ELF-1 (cell line): Measurements from ENCODE around the gene PRPSAP2.

Experiments
- DNase-seq: peaks from one replicate; pipeline ENCODE4 v3.0.0-alpha.2; 2016; ENCODE audit warnings: low read depth, low spot score

PRPSAP2 gene

DNA sequence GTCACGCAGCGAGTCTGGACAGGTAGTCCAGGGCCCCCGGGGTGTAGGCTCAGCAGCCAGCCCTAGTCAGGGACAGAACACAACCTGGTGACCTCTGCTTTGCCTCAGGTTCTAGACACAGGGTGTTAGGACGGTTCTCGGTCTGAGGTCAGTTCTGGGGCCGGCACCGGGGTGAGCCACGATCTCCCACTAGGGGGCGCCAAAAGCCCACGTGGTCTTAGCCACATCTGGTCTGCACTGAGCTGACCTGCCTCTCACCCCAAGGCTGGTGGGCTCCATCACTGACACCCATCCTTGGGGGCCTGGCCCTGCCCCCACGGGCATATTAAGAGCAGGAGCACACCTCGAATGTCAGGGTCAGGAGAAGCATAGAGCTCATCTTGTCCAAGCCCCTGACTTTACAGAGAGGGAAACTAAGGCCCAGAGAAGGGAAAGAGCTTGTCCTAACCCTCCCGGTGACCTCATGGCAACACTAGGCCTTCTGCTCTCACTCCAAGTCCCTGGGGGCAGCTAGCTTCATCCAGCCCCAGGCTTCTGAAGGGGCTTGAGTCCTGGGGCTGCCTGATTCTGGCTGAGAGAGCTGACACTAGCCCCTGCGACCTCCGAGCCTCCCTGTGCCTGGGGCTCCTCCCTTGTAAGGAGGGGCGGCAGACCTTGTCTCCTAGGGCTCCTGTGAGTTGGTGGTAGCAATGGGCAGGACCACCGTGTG lies 103.0 kb downstream of the PRPSAP2 start:
- DNase-seq, result peak; percentile 95

DNA sequence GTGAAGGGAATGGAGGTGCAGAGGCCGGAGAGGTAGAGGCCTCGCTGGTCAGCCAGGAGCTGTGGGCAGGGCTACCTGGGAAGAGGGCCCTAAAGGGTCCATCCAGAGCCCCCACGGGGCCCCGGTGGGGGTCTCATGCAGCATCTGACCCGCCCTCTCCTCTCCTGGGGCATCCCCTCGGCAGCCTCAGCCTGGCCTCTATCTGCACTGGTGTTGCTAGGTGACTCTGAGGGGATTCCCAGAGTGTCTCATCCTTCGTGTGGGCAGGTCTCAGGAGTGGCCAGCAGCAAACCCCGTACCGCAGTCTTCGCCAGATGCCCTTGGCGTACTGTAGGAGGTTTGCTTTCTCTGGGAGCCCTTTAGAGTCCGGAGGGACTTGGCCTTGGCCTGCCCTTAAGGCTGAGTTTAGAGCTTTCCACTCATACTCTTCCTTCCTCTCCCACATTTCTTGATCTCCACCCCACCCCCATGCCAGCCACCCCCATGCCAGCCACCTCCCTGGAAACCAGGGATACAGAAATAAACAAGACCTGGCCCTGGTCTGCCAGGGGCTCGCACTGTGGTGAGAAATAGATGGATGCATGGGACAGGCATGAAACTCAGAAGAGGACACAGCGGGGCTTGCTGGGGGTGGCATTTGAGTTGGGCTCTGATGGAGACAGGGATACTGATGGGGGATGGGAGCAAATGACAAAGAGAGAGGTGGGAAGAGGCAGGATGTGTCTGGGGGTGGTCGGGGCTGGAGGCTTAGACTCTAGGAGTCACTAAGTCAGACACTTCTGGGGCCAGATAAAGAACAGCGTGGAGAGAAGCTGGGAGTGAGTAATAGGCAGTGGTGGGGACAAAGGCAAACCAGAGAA lies 103.9 kb downstream of the PRPSAP2 start:
- DNase-seq, result peak; percentile 38

DNA sequence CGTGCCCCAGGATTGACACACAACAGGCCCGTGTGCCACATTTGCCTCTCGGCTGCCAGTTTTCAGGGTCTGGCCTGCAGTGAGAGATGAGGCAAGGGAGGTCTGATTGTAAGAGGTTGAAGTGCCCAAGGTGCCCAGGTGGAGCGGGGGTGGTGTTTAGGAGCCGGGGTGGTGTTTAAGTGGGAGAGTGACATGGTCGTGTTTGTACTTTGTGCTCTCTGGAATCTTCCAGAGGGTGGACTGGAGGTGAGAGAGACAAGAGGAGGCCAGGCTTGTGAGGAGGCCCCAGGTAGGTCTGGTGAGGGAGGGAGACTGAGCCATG lies 104.5 kb downstream of the PRPSAP2 start:
- no peak for DNase-seq

DNA sequence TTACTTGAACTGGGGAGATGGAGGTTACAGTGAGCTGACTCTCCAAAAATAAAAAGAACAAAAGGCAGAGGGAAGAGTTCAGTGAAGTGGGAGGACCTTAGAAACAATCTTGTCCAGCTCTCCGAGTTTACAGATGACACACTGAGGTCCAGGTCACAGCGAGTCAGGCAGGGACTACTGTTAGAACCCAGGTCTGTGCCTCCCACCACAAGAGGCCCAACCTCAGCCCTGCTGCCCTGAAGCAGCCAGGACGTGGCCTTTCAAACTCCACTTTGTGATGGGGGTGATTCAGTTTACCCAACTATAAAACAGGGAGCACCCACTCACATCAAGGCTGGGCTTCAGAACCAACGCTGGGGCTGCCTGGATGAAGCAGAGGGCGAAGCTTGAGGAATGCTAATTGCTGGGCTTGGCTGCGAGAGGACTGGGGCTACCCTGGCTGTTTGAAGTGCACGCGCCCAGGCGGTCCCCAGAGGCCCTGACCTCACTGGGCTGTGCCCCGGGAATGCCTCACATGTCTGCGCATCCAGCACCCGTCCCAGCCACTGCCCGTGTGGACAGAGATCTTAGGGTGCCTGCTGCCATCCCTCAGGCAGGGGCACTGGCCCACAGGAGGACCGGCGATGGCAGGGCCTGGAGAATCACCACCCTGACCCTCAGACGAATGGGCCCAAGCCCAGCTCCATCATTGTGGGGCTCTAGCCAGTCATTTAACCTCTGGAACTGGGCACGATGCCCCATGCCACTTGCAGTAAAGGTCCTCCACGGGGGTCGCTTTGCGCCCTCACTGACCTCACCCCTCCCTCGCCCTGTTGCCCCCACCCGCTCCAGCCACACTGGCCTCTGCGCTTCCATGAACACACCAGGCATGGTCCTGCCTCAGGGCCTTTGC lies 105.4 kb downstream of the PRPSAP2 start:
- no peak for DNase-seq

DNA sequence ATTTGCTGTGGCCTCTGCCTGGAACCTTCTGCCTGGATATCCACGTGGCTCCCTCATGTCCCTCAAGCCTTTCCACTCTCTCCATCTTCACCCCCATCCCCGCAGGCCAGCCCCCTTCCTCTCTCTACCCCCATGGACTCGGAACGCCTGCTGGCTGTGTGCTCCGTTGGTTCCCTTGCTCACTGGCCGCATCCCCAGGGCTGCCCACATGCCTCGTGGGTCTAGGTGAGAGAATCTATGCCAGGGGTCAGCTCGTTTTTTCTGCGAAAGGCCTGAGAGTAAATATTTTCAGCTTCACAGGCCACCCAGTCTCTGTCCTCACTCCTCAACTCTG lies 106.1 kb downstream of the PRPSAP2 start:
- no peak for DNase-seq

DNA sequence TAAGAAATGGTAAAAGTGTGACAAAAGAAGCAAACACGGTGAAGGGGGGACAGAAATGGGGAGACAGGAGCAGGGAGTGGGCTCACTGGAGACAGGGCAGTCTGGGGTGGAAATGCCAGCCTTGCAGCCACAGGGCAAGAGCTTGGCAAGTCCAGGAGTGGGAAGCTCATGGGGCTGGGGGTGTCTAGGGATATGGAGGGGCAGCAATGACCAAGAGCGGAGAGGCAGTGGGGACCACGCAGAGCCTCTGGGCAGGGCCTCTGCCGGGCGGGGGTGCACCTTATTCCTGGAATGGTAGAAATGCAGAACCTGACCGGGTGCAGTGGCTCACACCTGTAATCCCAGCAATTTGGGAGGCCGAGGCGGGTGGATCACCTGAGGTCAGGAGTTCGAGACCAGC lies 106.6 kb downstream of the PRPSAP2 start:
- DNase-seq, result no peak

DNA sequence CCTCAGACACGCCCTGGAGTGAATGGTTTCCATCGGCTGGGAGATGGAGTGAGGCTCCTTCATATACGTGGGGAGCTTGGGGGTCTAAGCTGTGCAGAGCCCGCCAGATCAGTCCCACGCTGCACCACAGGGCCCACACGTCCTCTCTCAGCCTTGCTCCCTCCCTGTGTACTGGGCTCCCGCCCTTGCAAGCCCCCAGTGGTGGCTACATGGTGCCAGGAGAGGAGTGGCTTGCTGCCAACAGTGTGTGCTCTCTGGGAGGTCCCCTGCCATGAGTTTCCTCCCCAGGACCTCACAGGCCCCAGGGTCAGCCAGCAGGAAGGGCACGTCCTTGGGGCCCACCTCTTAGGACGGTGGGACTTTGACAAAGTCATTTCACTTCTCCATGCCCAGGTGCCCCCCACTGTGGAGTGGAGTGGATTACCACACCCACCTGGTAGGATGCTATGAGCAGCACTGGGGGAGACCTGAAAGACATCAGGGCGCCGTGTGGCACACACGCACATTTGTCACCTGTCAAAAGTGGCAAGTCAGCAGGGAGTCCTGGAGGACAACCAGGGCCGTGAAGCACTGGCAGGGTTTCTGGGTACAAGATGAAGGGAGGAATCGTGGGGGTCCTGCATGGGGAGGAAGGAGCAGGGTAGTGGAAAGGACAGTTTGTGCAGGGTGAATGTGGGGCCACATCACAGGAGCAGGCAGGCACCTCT lies 107.8 kb downstream of the PRPSAP2 start:
- DNase-seq, result no peak

DNA sequence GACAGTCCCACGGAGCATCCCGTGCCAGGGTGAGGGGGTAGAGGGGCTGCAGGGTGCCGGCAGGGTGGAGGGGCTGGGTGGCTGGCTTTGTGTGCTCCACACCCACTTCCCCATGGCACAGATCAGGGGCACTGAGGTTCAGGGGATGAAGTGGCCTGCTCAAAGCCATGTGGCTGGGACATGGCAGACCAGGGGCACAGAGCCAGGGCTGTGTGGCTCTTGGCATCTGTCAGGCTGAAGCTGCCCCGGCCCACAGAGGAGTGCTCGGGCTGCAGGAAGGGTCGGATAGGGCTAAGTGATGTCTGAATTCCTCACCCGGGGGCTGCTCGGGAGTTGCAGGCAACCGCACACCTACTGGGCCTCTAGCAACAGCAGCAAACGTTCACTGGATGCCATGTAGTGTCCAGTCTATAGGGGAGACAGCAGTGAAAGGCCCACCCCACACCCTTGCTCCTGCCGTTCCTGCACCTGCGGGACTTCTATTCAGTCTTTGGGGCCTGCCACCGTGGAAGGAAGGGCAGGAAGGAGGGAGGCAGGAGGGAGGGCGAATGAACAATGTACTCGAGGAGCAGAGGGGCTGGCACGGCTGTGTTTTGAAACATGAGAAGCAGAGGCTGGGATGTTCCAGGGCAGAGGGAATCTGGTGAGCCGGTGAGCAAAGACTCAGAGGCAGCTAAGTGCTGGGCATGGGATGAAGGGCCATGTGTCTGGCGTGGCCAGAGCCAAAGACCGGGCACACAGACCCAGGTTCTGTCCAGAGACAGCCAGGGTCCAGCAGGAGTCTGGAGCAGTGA lies 109.1 kb downstream of the PRPSAP2 start:
- DNase-seq, result no peak

DNA sequence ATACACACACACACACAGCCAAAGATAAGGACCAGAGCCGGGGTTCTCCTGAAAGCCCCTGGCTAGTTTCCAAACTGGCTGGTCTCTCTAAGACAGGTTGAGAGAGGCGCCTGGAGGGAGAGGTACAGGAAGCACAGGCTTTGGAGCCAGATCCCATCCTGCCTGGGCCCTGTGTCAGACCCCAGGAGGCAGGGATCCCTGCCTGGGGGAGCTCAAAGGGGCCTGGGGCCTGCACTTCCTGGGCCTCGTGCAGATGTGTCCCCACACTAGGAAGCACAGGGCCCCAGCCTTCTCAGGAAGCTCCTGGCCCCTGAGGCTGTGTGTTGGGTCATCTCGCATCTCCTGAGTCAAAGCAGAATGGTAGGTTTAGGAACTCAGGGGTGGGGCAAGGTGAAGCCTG lies 110.0 kb downstream of the PRPSAP2 start:
- peak; percentile 76 for DNase-seq

DNA sequence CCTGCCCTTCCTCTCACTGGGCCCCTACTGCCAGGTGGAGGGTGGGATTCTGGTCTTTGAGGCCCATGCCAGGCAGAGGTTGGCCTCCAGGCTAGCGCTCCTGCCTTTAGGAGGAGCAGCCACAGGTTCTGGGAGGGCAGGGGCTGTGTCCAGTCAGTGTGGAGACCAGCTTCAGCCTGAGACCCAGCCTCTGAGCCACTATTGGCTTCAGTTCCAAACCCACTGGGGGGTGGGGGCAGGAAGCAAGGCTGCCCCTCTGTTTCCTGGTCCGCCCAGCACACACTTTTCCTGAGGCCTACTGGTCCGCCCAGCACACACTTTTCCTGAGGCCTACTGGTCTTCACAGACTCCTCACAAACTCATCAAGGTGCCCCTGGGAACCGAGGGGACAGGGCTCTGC lies 110.4 kb downstream of the PRPSAP2 start:
- DNase-seq, result no peak

DNA sequence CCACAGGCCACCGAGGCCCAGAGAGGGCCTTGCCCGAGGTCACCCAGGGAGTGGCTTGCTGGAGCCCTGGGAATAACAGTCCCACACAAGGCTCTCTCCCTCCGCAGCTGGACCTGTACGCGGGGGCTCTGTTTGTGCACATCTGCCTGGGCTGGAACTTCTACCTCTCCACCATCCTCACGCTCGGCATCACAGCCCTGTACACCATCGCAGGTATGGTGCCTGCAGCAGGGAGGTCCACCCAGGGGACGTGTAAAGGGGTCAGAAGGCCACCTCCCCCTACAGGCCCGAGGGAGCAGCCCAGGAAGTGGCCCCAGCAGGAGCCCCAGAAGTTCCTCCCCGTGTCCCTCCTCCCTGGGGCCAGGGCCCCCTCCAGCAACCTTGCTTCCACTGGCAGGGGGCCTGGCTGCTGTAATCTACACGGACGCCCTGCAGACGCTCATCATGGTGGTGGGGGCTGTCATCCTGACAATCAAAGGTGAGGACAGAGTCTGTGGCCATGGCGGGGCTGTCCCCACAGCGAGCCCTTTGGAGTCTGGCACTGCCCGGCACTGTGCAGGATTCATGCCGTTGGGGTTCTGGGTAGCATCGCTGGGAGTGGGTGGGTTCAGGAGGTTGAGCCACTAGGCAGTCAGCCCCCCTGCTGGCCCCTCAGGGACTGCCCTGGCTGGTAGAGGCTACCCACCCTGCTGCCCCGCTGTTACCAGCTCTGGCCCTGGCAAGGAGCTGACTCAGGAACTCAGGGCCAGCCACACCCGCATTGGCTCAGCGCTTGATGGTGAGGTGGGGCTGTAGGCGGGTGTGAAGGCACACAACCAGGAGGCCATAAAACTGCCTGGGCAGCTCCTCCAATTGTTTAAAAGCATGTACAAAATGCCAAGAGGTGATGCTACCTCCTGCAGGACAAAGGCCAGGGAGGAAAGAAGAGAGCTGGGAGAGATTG lies 111.3 kb downstream of the PRPSAP2 start:
- no peak for DNase-seq

DNA sequence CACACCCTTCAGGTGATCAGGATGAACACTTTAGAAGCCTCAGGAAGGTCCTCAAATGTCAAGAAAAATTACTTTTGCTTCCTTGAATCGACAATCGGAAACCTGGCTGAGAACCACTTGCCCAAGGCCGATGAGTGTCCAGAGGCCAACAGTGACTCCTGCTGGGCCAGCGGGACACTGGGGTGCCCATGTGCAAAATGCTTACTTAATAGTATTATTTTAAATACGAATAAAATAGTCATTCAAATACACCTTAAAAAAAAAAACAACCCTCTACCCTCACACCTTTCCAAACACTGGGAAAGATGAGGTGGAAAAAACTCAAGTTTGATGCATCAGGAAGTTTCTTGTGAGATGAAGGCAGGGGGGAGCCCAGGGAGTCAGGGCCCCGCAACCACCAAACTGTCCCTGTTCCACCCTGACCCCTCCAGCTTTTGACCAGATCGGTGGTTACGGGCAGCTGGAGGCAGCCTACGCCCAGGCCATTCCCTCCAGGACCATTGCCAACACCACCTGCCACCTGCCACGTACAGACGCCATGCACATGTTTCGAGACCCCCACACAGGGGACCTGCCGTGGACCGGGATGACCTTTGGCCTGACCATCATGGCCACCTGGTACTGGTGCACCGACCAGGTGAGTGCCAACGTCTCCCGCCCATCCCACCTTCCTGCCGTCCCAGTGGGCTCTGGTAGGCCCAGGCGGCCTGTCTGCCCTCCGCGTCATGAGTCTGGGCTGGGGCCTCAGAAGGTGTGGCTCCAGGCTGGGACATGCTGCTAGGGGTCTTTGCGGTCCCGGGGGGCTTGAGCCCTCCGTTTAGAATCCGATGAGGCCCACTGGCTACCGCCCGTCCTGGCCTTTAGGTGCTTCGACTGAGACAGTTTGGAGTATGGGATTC lies 112.9 kb downstream of the PRPSAP2 start:
- no peak for DNase-seq

DNA sequence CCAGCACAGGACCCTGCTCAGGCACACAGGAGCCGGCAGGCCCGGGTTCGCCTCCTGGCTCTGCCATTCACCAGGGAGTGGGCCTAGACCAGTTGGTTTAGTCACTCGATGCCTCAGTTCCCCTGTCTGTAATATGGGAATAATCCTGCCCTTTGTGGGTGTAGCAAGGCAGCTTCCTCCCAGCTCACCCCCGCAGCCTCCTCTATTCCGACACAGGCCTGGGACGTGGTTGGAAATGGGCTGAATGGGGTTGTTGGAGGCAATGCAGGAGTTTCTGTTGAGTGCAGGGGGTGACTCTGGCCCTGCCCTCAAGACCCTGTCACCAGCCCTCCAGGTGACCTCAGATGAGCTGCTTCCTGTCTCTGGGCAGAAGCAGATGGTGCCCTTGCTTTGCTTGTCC lies 113.9 kb downstream of the PRPSAP2 start:
- DNase-seq, result no peak

DNA sequence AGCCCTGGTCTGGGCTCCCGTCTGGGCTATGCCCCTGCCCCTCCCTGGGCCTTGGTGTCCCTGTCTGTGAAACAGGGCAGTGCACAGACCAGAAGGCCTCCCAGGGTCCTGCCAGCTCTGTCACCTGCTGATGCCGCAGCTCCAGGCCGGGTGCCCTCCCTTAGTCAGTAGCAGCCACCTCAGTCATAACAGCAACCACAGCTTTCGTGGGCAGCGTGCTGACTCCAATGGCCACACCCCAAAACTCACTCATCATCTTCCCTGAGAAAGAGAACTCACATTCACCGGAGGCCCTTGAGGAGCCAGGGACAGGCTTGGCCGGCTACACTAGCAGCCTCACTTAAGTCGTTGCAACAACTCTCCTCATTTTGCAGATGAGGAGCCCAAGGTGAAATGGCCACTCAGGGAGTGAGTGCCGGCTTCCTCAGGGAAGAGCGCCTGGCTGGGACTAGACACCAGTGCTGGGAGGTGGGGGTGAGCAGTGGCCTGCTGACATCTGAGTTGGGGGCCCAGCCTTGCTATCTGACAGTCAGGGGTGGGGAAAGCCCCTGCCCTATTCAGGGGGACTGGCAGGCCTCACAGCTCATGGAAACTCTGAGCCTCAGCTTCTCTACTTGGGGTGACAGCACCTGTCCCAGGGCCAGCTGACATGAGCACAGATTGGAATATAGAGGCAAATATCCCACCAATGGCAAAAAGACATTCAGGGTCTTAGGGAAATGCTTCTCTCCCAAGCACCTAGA lies 116.6 kb downstream of the PRPSAP2 start:
- DNase-seq, result no peak

DNA sequence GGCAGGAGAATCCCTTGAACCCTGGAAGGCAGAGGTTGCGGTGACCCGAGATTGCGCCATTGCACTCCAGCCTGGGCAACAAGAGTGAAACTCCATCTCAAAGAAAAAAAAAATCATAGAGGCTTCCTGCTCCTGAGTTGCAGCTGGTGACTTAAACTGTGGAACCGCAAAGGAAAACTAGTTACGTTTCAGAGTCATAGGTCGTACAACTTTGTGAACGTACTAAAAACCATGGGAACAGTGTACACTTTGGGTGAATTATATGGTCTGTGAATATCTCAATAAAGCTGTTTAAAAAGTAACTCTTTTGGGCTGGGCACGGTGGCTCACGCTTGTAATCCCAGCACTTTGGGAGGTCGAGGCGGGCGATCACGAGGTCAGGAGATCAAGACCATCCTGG lies 117.7 kb downstream of the PRPSAP2 start:
- DNase-seq, result no peak

DNA sequence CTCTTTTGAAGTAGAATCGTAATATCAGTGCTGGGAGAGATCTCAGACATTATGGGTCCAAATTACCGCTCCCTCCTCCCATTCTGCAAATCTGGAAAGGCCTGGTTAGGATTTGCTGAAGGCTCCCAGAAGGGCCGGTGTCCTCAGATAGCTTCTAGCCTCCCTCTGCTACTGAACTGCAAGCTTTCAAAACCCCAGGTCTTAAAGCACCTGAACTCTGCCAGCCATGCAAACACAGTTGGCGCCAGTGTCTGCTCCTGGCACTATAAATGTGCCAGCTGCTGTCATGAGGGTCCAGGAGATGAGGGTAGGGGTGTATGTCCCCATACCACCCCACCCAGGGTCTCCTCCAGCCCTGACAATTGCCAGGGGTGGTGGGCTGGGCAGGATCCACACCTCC lies 118.3 kb downstream of the PRPSAP2 start:
- DNase-seq, result no peak

DNA sequence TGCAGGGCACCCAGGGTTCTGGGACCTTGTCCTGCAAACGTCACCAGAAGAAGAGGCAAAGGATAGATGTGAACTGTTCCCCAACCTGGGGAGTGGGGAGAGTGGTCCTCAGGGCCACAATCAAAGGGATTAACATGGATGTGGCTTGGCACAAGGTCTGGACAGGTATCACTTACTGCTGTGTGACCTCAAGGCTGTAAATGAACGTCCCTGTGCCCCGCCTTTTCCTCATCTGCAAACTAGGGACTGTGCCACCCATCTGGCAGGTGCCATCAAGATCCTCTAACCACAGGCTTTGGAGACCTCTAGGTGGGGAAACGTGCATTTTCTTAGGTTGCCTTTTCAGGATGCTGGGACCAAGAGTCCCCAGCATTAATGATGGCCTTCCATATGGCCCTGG lies 119.1 kb downstream of the PRPSAP2 start:
- DNase-seq, result no peak

DNA sequence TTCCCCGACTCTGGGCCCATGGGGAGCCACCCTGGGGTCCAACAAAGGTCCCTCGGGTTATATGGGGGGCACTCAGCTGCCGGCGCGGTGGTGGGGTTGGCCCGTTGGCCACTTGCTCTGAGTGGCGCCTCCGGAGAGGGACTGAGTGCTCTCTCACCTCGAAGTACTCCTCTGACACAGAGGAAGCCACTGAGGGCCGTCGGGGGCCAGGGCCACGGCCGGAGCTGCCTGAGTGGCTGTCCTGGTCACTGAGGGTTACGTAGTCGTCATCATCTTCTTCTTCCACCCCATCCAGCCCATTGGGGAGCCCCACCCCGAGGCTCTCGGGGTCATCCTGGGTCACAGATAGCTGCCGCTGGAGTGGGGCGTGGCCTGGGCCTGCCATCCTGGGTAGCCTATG lies 119.7 kb downstream of the PRPSAP2 start:
- DNase-seq, result no peak
